Measurements from ENCODE around the gene FOXO1.

Gene FOXO1

GRCh38 chr13:40563350-40564125, 102.9 kb downstream of the FOXO1 start:
- DNase-seq: no peak
- intact Hi-C loops (cut with DNase I): no loop called here

- no peak for DNase-seq
- intact Hi-C loops (cut with DNase I): no loop called here
Measured at GRCh38 chr13:40562975-40563349, 103.5 kb downstream of the FOXO1 start.

DNA sequence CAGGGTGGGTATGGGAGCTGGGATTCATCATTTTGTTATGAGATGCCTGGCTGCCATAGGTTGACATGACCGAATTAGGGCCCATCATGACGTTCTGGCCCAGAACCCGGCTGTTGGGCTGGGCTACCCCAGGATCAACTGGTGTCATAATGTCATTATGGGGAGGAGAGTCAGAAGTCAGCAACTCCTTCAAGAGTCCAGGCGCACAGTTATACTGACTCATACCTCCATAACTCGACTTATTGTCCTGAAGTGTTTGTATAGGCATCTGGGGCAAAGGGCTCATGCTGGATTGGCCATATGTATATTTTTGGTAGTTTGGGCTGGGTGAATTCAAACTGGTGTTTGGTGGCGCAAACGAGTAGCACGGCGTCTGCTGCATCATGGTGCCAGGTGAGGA, 106.5 kb downstream of the FOXO1 start:
- no peak for DNase-seq
- intact Hi-C loops (cut with DNase I): no loop called here

GRCh38 chr13:40558656-40559055, 107.8 kb downstream of the FOXO1 start:
- intact Hi-C loops (cut with DNase I): no loop called here
- DNase-seq: no peak

DNA sequence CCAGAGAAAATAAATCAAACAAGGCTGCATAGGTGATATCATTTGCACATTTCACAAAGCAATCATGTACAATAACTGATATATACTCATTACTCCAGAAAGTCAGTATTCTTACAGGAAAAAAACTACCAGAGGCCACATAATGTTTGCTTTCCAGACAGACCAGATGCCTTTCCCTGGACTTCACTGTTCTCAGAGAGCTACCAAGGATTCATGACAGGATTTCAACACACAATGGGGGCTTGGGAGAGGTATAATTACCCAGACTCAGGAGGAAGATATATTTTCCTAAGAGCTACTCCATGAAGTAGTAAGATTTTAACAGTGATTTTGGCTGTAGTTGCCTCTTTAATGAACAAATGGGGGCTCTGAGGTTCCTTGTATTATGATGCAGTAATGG, 110.0 kb downstream of the FOXO1 start:
- intact Hi-C loops (cut with DNase I): no loop called here
- DNase-seq: no peak

DNA sequence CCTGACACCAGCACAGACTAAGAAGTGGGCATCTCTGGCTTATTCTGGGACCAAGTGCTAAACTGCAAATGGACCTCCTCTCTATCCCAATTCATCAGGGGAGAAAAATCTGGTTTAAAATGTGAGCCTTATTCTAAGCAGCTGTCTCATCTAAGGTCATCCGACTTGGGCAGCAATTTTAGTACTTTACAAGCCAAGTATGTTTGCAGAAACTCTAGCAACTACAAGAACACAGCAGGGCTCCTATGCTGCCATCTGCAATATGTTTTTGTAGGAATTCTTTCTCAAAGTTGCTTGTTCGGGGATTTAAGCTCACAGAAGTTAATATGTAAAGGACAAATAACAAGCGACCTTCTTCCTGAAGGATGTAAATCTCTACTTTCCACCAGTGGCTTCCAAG, 113.1 kb downstream of the FOXO1 start:
- intact Hi-C loops (cut with DNase I): no loop called here

GRCh38 chr13:40552895-40553294, 113.5 kb downstream of the FOXO1 start:
- intact Hi-C loops (cut with DNase I): no loop called here
- no peak for DNase-seq

More for the DNA sequence above, 113.1 kb downstream of the FOXO1 start:
- no peak for DNase-seq

GRCh38 chr13:40550130-40550529, 116.3 kb downstream of the FOXO1 start:
- intact Hi-C loops (cut with DNase I): no loop called here
- DNase-seq: no peak

DNA sequence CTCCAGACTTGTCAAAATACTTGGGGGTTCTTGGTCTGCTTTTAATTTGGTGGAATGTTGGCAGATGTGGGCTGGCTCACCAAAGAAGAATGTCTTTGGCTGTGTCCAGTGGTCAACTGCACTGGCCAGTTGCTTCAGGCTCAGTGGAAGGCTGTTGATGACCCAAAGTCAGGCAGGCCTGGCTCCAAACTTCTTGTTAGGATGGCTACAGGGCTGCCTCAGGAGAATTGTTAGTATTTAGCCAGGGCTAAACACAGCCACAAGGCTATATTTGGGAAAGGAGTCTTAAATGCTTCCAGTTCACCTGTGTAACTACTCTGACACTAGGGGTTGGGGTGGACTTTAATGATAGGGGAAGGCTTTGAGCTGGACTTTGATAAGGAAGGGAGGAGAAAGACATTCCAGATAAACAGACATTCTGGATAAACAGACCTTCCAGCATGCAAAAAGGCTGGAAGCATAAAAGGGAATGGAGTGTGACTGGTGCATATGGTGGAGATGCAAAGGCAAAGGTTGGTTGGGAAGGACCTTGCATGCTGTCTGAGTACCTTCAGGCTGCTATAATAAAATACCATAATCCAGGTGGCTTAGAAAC, 116.8 kb downstream of the FOXO1 start:
- DNase-seq: no peak
- intact Hi-C loops (cut with DNase I): no loop called here

DNA sequence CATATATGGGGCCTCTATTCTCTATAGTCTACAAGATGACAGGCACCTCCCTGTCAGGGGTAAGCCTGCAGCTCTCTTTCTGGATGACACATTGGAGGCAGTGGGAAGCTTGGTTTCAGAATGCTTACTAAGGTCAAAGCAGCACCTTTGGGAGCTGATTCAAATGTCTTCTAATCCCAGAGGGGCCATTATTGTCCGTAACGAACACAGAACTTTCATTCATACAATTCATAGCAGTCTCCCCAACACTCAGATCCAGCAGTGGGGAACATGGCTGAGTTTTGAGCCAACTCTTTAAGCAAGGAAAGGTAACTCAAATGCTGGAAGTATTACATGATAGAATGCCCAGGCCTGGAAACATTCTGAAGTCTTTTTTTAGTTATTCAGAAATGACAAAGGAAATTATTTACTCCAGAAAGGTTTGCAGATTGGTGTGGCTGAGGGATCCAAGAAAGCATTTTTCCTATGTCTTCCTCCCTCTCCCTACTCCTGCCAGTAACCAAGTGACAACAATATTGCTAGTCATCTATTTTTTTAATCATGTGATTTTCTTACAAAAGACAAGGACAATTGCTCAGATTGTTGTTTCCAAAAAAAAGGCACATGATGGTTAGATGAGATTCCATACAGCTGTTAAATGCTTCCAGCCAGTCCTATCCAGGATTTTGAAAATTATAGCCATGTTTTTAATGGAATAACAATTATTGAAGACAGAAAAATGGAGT, 118.7 kb downstream of the FOXO1 start:
- intact Hi-C loops (cut with DNase I): no loop called here
- DNase-seq: no peak

DNA sequence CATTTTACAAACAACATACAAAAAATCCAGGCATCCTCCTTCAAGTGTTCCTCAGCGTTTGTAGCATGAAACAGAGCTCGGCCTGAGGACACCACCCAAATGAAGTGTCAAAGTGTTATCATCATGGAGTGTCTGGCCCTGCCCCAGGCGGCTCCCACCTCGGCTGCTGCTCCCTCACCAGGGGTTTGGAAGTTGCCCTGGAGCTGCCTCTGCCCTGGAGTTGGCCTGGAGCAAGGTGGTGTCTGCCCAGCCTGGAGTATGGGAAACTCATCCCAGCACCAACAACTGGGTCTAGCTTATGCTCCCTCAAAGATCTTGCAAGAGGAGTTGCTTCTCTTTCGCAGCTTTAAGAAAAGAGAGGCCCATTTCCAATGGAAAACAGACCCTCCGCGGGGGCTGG, 120.4 kb downstream of the FOXO1 start:
- intact Hi-C loops (cut with DNase I): no loop called here
- DNase-seq: no peak

DNA sequence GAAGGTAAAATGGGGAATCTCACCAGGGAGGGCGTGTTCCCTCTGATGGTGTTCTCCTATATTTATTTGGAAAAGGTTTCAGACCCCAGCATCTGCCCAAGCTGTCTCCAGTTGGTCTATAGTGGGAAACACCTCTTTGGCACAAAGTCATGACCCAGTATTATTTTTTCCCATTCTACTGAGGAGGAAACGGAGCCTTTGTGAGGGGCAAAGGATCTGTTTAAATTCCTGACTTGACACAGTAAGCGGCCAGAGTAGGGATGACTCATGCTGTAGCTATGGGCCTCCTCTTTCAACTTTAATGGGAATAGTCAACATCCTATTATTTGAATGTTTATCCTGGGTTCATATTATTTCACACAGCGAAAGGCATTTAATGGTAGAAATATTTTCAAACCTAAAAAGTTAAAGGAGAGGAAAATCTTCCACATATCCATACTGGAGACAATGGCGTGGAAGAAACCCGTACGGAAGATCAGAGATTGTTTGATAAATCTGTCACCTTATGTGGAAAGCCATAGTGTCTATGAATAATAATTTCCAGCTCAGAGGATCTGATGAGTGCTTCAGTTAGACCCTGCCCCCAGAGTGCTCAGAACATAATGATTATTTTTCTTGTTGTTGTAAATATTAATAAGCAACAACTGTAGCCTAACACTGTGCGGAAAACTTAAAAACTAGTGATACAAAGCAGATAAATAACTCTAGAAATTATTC, 126.0 kb downstream of the FOXO1 start:
- no peak for DNase-seq
- intact Hi-C loops (cut with DNase I): no loop called here

DNA sequence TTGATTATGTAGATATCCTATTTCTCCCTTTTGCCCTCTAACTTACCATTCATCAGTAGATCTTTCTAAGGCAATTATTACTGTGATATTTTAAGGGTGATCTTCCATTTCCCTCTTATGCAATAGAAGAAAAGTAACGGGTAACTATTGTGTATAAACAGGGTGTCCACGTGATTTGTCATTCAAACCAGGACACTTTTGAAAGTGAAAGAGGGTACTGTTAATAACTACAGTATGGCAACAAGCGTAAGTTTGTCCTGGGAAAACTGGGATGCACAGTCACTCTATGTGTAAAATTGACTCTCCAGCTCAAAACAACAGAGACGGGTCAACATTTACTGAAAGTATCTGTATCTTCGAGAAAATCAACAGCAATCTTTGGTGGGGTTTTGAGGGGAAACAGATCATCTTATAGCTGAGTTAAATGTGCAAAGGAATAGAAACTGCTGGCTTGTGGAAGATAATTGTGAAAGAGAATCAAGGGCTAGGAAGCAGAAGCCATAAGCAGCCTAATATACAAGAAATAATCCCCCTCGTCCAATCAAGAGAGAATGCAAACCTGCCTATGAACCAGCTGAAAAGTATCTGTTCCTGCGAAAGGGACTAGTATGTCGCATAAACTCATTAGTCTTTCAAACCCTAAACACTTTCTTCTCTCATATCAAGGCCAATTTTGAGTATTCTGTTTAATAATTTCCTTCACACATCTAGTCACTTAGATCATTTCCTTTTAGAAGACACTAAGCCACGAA, 126.7 kb downstream of the FOXO1 start:
- intact Hi-C loops (cut with DNase I): no loop called here

DNA sequence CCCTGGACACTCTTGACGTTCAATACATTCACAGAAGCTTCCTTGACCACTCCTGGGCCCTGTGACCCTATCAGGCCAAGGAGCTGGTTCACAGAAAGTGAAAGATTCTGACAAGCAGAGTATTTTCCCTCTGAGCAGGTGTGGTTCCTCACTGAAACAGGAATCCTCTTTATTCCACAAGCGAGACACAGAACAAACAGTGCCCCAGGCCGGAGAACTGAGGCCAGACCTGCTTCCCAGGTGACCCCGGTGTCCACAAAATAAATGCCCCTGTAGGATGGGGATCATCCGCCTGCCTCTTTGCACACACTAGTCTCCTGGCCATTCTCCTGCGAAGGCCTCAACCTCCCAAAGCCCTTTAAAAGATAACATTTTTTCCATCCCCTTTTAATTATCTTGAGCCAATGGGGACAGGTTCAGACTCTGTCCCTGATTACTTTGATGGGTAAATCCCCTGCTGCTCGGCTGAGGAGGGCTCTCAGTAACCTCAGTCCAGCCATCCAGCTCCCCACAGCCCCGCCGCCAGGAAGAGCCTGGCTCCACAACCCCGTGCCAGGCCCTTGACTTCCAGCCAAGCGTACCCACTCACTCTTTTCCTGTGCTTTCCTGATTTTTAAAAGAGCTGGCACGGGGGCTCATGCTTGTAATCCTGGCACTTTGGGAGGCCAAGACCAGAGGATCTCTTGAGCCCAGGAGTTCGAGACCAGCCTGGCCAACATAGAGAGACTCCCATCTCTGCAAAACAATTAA, 129.1 kb downstream of the FOXO1 start:
- no peak for DNase-seq
- intact Hi-C loops (cut with DNase I): no loop called here

More for the DNA sequence above, 126.7 kb downstream of the FOXO1 start:
- no peak for DNase-seq

GRCh38 chr13:40536443-40537113, 129.9 kb downstream of the FOXO1 start:
- DNase-seq: no peak

DNA sequence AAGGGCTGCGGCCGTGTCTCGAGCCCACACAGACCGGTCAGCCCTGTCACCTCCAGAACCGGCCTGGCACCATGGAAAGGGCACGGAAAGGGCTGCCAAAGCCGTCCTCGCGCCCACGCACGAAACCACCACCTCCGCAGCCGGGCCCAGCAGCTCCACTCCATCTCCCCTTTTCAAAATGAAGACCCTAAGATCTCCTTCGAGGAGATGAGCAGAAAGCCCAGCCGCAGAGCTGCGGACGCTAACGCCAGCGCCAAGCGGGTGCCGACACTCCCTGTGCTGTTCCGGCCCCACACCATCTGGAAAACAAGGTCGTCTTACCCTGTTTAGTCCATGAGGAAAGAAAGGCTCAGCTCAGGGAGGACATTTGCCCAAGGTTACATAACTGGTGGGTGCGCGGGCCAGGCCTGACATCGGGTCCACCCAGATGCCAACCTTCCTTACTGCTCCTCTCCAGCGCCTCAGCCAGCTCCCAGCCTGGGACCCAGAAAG, 131.1 kb downstream of the FOXO1 start:
- intact Hi-C loops (cut with DNase I): no loop called here
- no peak for DNase-seq

More at GRCh38 chr13:40536443-40537113, 129.9 kb downstream of the FOXO1 start:
- intact Hi-C loops (cut with DNase I): no loop called here

- intact Hi-C loops (cut with DNase I): no loop called here
- no peak for DNase-seq
Measured at GRCh38 chr13:40534456-40534855, 132.0 kb downstream of the FOXO1 start.

- intact Hi-C loops (cut with DNase I): no loop called here
- DNase-seq: no peak
Measured at GRCh38 chr13:40533072-40533471, 133.4 kb downstream of the FOXO1 start.

GRCh38 chr13:40530961-40531360, 135.5 kb downstream of the FOXO1 start:
- DNase-seq: no peak
- intact Hi-C loops (cut with DNase I): no loop called here

Measured in posterior cingulate gyrus (tissue), 11 donors.